Stomach (tissue), 9 donors: Measurements from ENCODE around the gene MCHR2. TPM values are rescaled to one million over a fixed set of nuclear protein-coding genes. Genes with fewer than 3 reads are reported as not detected.

Experiments
- DNase-seq, 2 donors: peaks; one replicate each; pipeline versions ENCODE4 v3.0.0 to v3.0.0-alpha.2; 2013 to 2019
- H3K27ac ChIP-seq, 5 donors: fragments of 200-600 bp in 4 of 5; sonication (generic) in 4 of 5; one replicate each; pipeline ENCODE4 v1.5.1; 2013 to 2019; ENCODE audit warnings: mild to moderate bottlenecking in 1 of 5, moderate library complexity in 1 of 5
- H3K27me3 ChIP-seq, 3 donors: fragments of 200-600 bp; sonication (generic); one replicate each; pipeline ENCODE4 v1.5.1; 2017 to 2019; ENCODE audit warnings: mixed run types in 1 of 3
- H3K36me3 ChIP-seq, 4 donors: fragments of 200-600 bp; sonication (generic); 1 replicate in 3 of 4; 2 replicates in 1 of 4; pipeline ENCODE4 v1.5.1; 2016 to 2019
- H3K4me1 ChIP-seq, 4 donors: fragments of 200-600 bp; sonication (generic); one replicate each; pipeline ENCODE4 v1.5.1; 2016 to 2019
- H3K4me3 ChIP-seq, 4 donors: fragments of 200-600 bp; sonication (generic) in 3 of 4; one replicate each; pipeline ENCODE4 v1.5.1; 2016 to 2019; ENCODE audit warnings: mild to moderate bottlenecking in 1 of 4
- H3K9me3 ChIP-seq, 4 donors: fragments of 200-600 bp; sonication (generic); one replicate each; pipeline ENCODE4 v1.5.1; 2016 to 2019
- CTCF ChIP-seq, 7 experiments: fragments of 450-650 bp in 4 of 7; fragments of 200-600 bp in 3 of 7; sonication (generic) in 3 of 7; IDR thresholded peaks; one replicate each; pipeline ENCODE4 v1.5.1; 2016 to 2019; ENCODE audit warnings: antibody characterized with exemption in 7 of 7, control low read depth in 2 of 7, mild to moderate bottlenecking in 1 of 7
- EP300 ChIP-seq: sonication (generic); formaldehyde crosslinking; IDR thresholded peaks from one replicate; pipeline ENCODE4 v1.6.1; 2017; ENCODE audit warnings: antibody characterized with exemption
- POLR2A ChIP-seq, 4 donors: fragments of 450-650 bp; IDR thresholded peaks; one replicate each; pipeline ENCODE4 v1.6.1; 2016; ENCODE audit warnings: antibody characterized with exemption in 4 of 4, control low read depth in 2 of 4, mild to moderate bottlenecking in 1 of 4, moderate library complexity in 1 of 4
- POLR2AphosphoS5 ChIP-seq, 3 donors: sonication (generic); formaldehyde crosslinking; IDR thresholded peaks; one replicate each; pipeline ENCODE4 v1.6.1; 2016; ENCODE audit warnings: antibody characterized with exemption in 3 of 3
- WGBS, 5 donors: extraction: QIAGEN DNeasy Blood & Tissue Kit in 3 of 5; methylation state at CpG; one replicate each; pipeline versions ENCODE4 v1.1.5 to v1.1.7; 2013 to 2018; 5-methylcytosine and 5-hydroxymethylcytosine counted together
- intact Hi-C: fragments of 100-400 bp; cut with DNase I; formaldehyde crosslinking; loops from one replicate; pipeline ENCODE4 v1.15.1; 2023; ENCODE audit warnings: low total_unique reads
- polyA plus RNA-seq, 3 donors: library from polyadenylated mRNA; stranded (reverse); fragments of 200-250 nt; gene quantifications; one replicate each; pipeline ENCODE4 v1.2.3, GENCODE V29; 2013
- total RNA-seq, 5 donors: library from RNA; depleted of rRNA; stranded (reverse); fragments of >200 nt; gene quantifications; one replicate each; pipeline versions ENCODE4 v1.1.0 to v1.2.3, GENCODE V29; 2014 to 2016
- donor health status: healthy with polysubstance abuse.
- donor health status: Bipolar disorder and iron deficiency.
- donor health status: healthy.

MCHR2 gene
- total and polyA plus RNA-seq, 8 donors: 0.37 TPM; not detected in 7

GRCh38 chr6:100008857-100009256 lies 14.8 kb upstream of the MCHR2 start:
- H3K4me3 ChIP-seq: no peak overlapping the region
- TF ChIP-seq CTCF (IDR thresholded peaks at IDR 0.05) (no peak), POLR2AphosphoS5 (IDR thresholded peaks at IDR 0.05) (no peak), POLR2A (IDR thresholded peaks at IDR 0.05) (no peak), EP300 (no peak)
- no peak overlapping the region for H3K27ac ChIP-seq
- H3K27me3 ChIP-seq: peaks cover 0 to 4% (median 0%) of the 10 kb centered on the region in 3 donors
- H3K9me3 ChIP-seq: no peaks in the 10 kb centered on the region
- no peaks in the 10 kb centered on the region for H3K4me1 ChIP-seq
- intact Hi-C loops: no loop called here
- 82 to 88% (median 86%) methylated on average over 6 of the region's 6 CpGs for WGBS, 5 donors
- no peak for DNase-seq
- H3K36me3 ChIP-seq: no peaks in the 10 kb centered on the region

- Histone ChIP-seq H3K27ac (no peak overlapping the region), H3K4me3 (no peak overlapping the region), H3K36me3 (no peaks in the 10 kb centered on the region), H3K27me3 (peaks cover 0 to 22% (median 3%) of the 10 kb centered on the region in 3 donors), H3K9me3 (no peaks in the 10 kb centered on the region), H3K4me1 (no peaks in the 10 kb centered on the region)
- intact Hi-C loops: no loop called here
- 0 to 3% (median 2%) methylated on average over 3 of the region's 3 CpGs for WGBS, 5 donors
- TF ChIP-seq CTCF (IDR thresholded peaks at IDR 0.05) (peak in 5 of 7 experiments; percentile 50 to 79 (median 78)), POLR2AphosphoS5 (IDR thresholded peaks at IDR 0.05) (no peak)
- DNase-seq: peak; percentile 45 to 72
These were observed 7.9 kb upstream of the MCHR2 start for GRCh38 chr6:100001915-100002388.

GRCh38 chr6:99997141-99997540 lies 3.1 kb upstream of the MCHR2 start:
- no peak overlapping the region for H3K27ac ChIP-seq
- TF ChIP-seq CTCF (IDR thresholded peaks at IDR 0.05) (no peak), POLR2AphosphoS5 (IDR thresholded peaks at IDR 0.05) (no peak), EP300 (no peak), POLR2A (IDR thresholded peaks at IDR 0.05) (no peak)
- peaks cover 0 to 53% (median 26%) of the 10 kb centered on the region in 3 donors for H3K27me3 ChIP-seq
- H3K4me3 ChIP-seq: no peak overlapping the region
- no peak for DNase-seq
- H3K36me3 ChIP-seq: no peaks in the 10 kb centered on the region
- peaks cover 0 to 12% (median 5%) of the 10 kb centered on the region in 4 donors for H3K4me1 ChIP-seq
- intact Hi-C loops: no loop called here
- H3K9me3 ChIP-seq: no peaks in the 10 kb centered on the region

- no peaks in the 10 kb centered on the region for H3K9me3 ChIP-seq
- no peak overlapping the region for H3K4me3 ChIP-seq
- WGBS, 5 donors: 44 to 84% (median 67%) methylated on average over 1 of the region's 1 CpG
- H3K27me3 ChIP-seq: peaks cover 0 to 51% (median 26%) of the 10 kb centered on the region in 3 donors
- peaks cover 0 to 12% (median 5%) of the 10 kb centered on the region in 4 donors for H3K4me1 ChIP-seq
- DNase-seq: no peak
- intact Hi-C loops: no loop called here
- no peak overlapping the region for H3K27ac ChIP-seq
- no peaks in the 10 kb centered on the region for H3K36me3 ChIP-seq
- TF ChIP-seq CTCF (IDR thresholded peaks at IDR 0.05) (no peak), POLR2AphosphoS5 (IDR thresholded peaks at IDR 0.05) (no peak)
These were observed 1.9 kb upstream of the MCHR2 start for GRCh38 chr6:99995916-99996315.
